GM10266 (cell line): ENCODE data around the gene GSG1.

Source experiments
- DNase-seq: peaks from one replicate; pipeline ENCODE4 v3.0.0; 2012; ENCODE audit errors: extremely low spot score
- CTCF ChIP-seq: IDR thresholded peaks from 2 replicates; pipeline ENCODE4 v1.5.1; 2012; ENCODE audit warnings: mild to moderate bottlenecking, low read depth; ENCODE audit not compliant: control insufficient read depth, insufficient read depth; ENCODE audit errors: missing control alignments

Gene GSG1

GRCh38 chr12:13082861-13083260 is 20.6 kb downstream of the GSG1 start:
- no peak for TF ChIP-seq CTCF
- no peak for DNase-seq

- no peak for TF ChIP-seq CTCF
- no peak for DNase-seq
Measured at GRCh38 chr12:13080266-13080665, 23.2 kb downstream of the GSG1 start.

- no peak for DNase-seq
- no peak for TF ChIP-seq CTCF
Measured at GRCh38 chr12:13079440-13079906, 24.0 kb downstream of the GSG1 start.

GRCh38 chr12:13075786-13076570 is 27.5 kb downstream of the GSG1 start:
- DNase-seq = no peak
- TF ChIP-seq CTCF = no peak

- no peak for TF ChIP-seq CTCF
- no peak for DNase-seq
Measured at GRCh38 chr12:13075118-13075480, 28.4 kb downstream of the GSG1 start.

GRCh38 chr12:13074396-13075117 is 28.9 kb downstream of the GSG1 start:
- DNase-seq = no peak
- no peak for TF ChIP-seq CTCF

GRCh38 chr12:13073173-13073572 is 30.3 kb downstream of the GSG1 start:
- DNase-seq = no peak
- no peak for TF ChIP-seq CTCF
